Psoas muscle (tissue), 8 donors: ENCODE data around the gene BIVM. TPM values are rescaled to one million over a fixed set of nuclear protein-coding genes. Genes with fewer than 3 reads are reported as not detected.

Experiments
- ATAC-seq, 4 donors: fragments of 200-7000 bp; cut with Tn5 transposase; one replicate each; pipeline ENCODE4 v1.9.1; 2020; ENCODE audit warnings: moderate library complexity in 3 of 4, mild to moderate bottlenecking in 2 of 4
- DNase-seq, 2 donors: peaks; one replicate each; pipeline ENCODE4 v3.0.0-alpha.2; 2020
- H3K27ac ChIP-seq: fragments of 200-600 bp; one replicate; pipeline ENCODE4 v1.8.0; 2022
- H3K27me3 ChIP-seq, 3 donors: fragments of 200-600 bp in 1 of 3; one replicate each; pipeline versions ENCODE4 v1.6.1 to v1.8.0; 2013 to 2022; ENCODE audit warnings: low read length in 2 of 3, mild to moderate bottlenecking in 2 of 3, moderate library complexity in 1 of 3; ENCODE audit not compliant: insufficient read depth in 3 of 3
- H3K36me3 ChIP-seq, 2 donors: fragments of 200-600 bp in 1 of 2; one replicate each; pipeline versions ENCODE4 v1.6.1 to v1.8.0; 2013 to 2022; ENCODE audit warnings: low read depth in 1 of 2, mild to moderate bottlenecking in 1 of 2, moderate library complexity in 1 of 2; ENCODE audit not compliant: insufficient read depth in 1 of 2
- H3K4me1 ChIP-seq: fragments of 200-600 bp; one replicate; pipeline ENCODE4 v1.8.0; 2022
- H3K4me3 ChIP-seq: fragments of 200-600 bp; one replicate; pipeline ENCODE4 v1.8.0; 2022; ENCODE audit warnings: mild to moderate bottlenecking
- H3K9me3 ChIP-seq: fragments of 200-600 bp; one replicate; pipeline ENCODE4 v1.8.0; 2022
- WGBS, 3 donors: extraction: QIAGEN DNeasy Blood & Tissue Kit; methylation state at CpG; one replicate each; pipeline versions ENCODE4 v1.1.6 to v1.1.7; 2013; 5-methylcytosine and 5-hydroxymethylcytosine counted together
- intact Hi-C, 2 donors: fragments of 100-400 bp; cut with DNase I; formaldehyde crosslinking; loops; one replicate each; pipeline versions ENCODE4 v1.11.0 to v1.14.2; 2022
- polyA plus RNA-seq, 3 donors: library from polyadenylated mRNA; stranded (reverse); fragments of 200-250 nt; gene quantifications; one replicate each; pipeline ENCODE4 v1.2.3, GENCODE V29; 2013
- total RNA-seq, 4 donors: library from RNA; stranded (reverse); fragmentation: NEBNext Ultra II Directional in 2 of 4; extraction: Animal tissue kit (Norgen Biotek cat#: 25700) in 2 of 4; gene quantifications; one replicate each; pipeline versions ENCODE4 v1.2.1 to v1.2.4, GENCODE V29; 2021 to 2023
- TF ChIP-seq, protein P1 (sequence below): fragments of 200-600 bp; IDR thresholded peaks from one replicate; pipeline ENCODE4 v1.8.0; 2022; ENCODE audit warnings: antibody characterized with exemption
- donor health status: healthy with polysubstance abuse.
- donor health status: DM: no; HTN: no; CAD: no; lungs with moderate emphysema.
- donor health status: Bipolar disorder and iron deficiency.
- donor health status: healthy.
- donor health status: DM: yes; HTN: yes; CAD: no.
- donor health status: DM: no; HTN: no; CAD: no.
- donor health status: DM: no; HTN: no; CAD: no.
- donor health status: DM: yes; HTN: yes; CAD: no.

BIVM gene
- total and polyA plus RNA-seq, 7 donors: 7.9 to 24.6 (median 17.2) TPM

GRCh38 chr13:102839462-102839861 lies 40.5 kb downstream of the BIVM start:
- DNase-seq (no peak), ATAC-seq (no peak)
- H3K27ac ChIP-seq: no peak overlapping the region
- intact Hi-C loops: no loop called here
- TF ChIP-seq, protein P1, sequence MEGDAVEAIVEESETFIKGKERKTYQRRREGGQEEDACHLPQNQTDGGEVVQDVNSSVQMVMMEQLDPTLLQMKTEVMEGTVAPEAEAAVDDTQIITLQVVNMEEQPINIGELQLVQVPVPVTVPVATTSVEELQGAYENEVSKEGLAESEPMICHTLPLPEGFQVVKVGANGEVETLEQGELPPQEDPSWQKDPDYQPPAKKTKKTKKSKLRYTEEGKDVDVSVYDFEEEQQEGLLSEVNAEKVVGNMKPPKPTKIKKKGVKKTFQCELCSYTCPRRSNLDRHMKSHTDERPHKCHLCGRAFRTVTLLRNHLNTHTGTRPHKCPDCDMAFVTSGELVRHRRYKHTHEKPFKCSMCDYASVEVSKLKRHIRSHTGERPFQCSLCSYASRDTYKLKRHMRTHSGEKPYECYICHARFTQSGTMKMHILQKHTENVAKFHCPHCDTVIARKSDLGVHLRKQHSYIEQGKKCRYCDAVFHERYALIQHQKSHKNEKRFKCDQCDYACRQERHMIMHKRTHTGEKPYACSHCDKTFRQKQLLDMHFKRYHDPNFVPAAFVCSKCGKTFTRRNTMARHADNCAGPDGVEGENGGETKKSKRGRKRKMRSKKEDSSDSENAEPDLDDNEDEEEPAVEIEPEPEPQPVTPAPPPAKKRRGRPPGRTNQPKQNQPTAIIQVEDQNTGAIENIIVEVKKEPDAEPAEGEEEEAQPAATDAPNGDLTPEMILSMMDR: no peak
- 81 to 85% (median 82%) methylated on average over 5 of the region's 5 CpGs for WGBS, 3 donors
- H3K4me3 ChIP-seq: no peak overlapping the region
- no peaks in the 10 kb centered on the region for H3K4me1 ChIP-seq
- peaks cover 9 to 84% of the 10 kb centered on the region in 2 donors for H3K36me3 ChIP-seq
- H3K27me3 ChIP-seq: no peaks in the 10 kb centered on the region
- no peaks in the 10 kb centered on the region for H3K9me3 ChIP-seq

- 1 to 4% (median 2%) methylated on average over 13 of the region's 13 CpGs for WGBS, 3 donors
- Histone ChIP-seq H3K4me1 (peaks cover 9% of the 10 kb centered on the region), H3K27me3 (no peaks in the 10 kb centered on the region), H3K27ac (peak overlapping the region; percentile 94), H3K9me3 (no peaks in the 10 kb centered on the region), H3K4me3 (peak overlapping the region; percentile 82), H3K36me3 (peaks cover 0 to 30% of the 10 kb centered on the region in 2 donors)
- no peak for DNase-seq
- peak; percentile 29 to 54 (median 35) for ATAC-seq
- intact Hi-C loops: loop anchor here (2.0 to 5.0 kb wide), 3 partner anchors 43 to 248 kb away; partner anchors contain the start of gene TPP2 (in 2 of the 2)
- TF ChIP-seq, protein P1: no peak
Measured at GRCh38 chr13:102845289-102845629, 46.3 kb downstream of the BIVM start.

DNA sequence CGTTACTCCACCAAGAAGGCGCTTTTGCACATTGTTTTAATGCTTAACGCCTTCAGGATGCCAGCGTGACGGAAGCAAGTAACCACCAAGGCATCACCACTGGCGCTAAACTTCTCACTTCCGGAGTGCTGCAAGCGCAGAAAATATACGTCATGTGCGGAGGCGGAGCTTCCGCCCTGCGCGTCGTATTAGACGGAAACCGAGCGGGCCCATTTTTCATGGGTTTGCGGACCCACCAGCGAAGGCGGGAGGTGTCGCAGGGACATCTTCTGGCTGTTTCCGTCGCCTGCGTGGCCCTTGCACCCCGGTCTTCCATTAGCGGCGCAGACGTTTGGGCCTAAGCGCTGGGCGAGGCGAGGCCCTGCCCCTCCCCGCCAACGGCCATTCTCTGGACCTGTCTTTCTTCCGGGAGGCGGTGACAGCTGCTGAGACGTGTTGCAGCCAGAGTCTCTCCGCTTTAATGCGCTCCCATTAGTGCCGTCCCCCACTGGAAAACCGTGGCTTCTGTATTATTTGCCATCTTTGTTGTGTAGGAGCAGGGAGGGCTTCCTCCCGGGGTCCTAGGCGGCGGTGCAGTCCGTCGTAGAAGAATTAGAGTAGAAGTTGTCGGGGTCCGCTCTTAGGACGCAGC lies 46.8 kb downstream of the BIVM start, which contains the start of gene ERCC5:
ERCC5 (plus strand) TSS at position 403 of the 631 bp plus-strand sequence. CDS start 235 bp downstream, outside the sequence.
- H3K27ac ChIP-seq: peak within 1 kb of the TSS; percentile 94
- intact Hi-C loops: loop anchor here (2.0 to 5.0 kb wide), 4 partner anchors 43 to 265 kb away; partner anchors contain the start of gene TPP2 (in 2 of the 2)
- peaks cover 9% of the 10 kb centered on the region for H3K4me1 ChIP-seq
- ATAC-seq (peak; percentile 93 to 95 (median 94)), DNase-seq (peak; percentile 94 to 97)
- TF ChIP-seq, protein P1: no peak
- WGBS, 3 donors: 0 to 1% (median 0%) methylated on average over 49 of the region's 49 CpGs
- no peaks in the 10 kb centered on the region for H3K9me3 ChIP-seq
- peak within 1 kb of the TSS; percentile 82 for H3K4me3 ChIP-seq
- peaks cover 0 to 27% of the 10 kb centered on the region in 2 donors for H3K36me3 ChIP-seq
- H3K27me3 ChIP-seq: no peaks in the 10 kb centered on the region

DNA sequence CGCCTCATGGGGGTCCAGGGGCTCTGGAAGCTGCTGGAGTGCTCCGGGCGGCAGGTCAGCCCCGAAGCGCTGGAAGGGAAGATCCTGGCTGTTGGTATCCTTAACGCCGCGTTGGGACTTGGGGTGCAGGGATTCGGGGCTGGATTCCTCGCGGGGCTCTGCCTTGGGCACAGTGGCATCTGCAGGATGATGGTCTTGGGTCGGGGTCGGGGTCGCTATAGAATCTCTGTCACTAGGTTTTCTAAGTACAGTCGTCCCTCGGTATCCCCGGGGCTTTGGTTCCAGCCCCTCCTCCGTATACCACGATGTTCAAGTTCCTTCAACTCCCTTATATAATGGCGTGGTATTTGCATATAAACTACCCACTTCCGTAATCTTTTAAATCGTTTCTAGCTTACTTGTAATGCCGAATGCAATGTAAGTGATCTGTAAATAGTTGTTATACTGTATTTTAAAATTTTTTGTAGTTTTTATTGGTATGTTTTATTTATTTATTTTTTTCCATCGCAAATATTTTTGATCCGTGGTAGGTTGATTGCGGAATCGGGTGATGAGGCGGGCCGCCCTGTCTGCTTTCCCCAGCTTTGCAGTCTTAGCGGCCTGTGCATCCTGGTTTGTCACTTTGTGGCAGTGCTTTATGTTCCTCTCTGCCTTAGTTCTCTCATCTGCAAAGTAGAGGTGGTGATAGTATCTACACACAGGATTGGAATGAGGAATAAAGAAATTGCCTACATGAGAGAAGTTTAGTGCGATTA lies 47.5 kb downstream of the BIVM start:
- TF ChIP-seq, protein P1: no peak
- peak; percentile 32 to 65 (median 44) for ATAC-seq
- intact Hi-C loops: loop anchor here (2.0 to 5.0 kb wide), 3 partner anchors 44 to 266 kb away; partner anchors contain the start of gene TPP2 (in 1 of the 2)
- Histone ChIP-seq H3K9me3 (no peaks in the 10 kb centered on the region), H3K27me3 (no peaks in the 10 kb centered on the region), H3K27ac (peak overlapping the region; percentile 94), H3K4me3 (peak overlapping the region; percentile 82), H3K36me3 (peaks cover 0 to 20% of the 10 kb centered on the region in 2 donors), H3K4me1 (peaks cover 9% of the 10 kb centered on the region)
- 0 to 1% (median 0%) methylated on average over 31 of the region's 31 CpGs for WGBS, 3 donors
- DNase-seq: peak; percentile 29 to 55
